CD4-positive, alpha-beta T cell treated with Interleukin-15 for 1 hour (primary cell): ENCODE results near the gene CHTF18.
A peak's percentile ranks its signal among the peaks of the same experiment; 100 is the strongest.

Source experiments
- DNase-seq: peaks from one replicate; pipeline ENCODE4 v3.0.0-alpha.2; 2020

The CHTF18 gene

DNA sequence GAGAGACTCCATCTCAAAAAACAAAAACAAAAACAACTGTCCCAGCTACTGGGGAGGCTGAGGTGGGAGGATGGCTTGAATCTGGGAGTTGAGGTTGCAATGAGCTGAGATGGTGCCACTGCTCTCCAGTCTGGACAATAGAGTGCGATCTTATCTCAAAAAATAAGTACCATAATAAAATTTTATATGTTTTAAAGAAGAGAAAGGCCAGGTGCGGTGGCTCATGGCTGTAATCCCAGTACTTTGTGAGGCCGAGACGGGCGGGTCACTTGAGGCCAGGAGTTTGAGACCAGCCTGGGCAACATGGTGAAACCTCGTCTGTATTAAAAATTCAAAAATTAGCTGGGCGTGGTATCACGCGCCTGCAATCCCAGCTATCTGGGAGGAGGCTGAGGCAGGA, 11.6 kb upstream of the CHTF18 start:
- no peak for DNase-seq

DNA sequence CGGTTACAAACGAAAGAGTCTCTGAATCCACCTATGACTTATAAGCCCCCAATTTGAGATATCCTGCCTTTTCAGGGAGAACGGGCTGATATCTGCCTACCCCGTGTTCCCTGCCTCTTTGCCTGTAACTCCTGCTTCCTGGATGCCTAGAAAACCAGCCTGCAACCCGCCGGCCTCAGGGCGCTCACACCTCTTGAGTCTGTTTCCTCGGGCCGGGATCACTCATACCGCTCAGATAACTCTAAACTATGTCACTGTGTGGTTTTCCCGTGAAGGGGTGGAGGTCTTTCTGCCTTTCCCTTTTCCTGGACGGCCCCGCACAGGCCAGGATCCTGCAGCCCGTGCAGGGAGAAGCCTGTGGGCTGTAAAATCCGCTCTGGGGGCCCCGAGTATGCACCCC, 10.6 kb upstream of the CHTF18 start:
- no peak for DNase-seq

DNA sequence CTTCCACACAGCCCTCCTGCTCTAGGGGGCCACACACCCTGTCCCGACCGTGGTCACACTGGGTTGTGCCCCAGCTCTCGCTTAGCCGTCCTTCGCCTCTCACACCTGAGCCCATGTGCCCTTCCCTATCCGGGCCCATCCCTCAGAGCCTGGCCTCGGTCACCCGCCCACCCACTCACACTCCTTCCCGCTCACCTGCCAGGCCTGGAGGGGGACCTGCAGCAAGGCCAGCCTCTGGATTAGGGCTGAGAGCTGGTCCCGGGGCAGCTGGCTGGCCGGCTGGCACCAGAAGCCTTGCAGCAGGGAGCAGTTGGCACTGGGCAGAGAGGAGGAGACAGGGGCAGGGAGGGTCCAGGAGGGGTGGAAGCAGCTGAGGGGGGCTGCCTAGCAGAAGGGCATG, 10.0 kb upstream of the CHTF18 start:
- no peak for DNase-seq

DNA sequence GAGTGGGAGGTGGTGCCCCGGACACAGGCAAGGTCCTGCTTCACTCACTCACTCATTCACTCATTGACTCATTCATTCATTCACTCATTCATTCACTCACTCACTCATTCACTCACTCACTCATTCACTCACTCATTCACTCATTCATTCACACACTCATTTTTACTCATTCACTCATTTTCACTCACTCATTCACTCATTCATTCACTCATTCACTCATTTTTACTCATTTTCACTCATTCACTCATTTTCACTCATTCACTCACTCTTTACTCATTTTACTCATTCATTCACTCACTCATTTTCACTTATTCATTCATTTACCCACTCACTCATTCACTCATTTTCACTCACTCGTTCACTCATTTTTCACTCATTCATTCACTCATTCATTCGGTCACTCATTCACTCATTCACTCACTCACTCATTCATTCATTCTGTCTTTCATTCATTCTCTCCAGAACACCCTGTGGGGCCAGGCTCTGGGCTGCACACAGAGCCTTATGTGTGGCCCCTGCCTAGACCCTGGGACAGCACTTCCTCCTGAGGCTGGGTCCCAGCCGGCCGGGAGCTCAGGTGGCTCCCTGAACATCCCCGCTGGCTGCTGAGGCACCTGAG, 9.4 kb upstream of the CHTF18 start:
- DNase-seq = no peak

DNA sequence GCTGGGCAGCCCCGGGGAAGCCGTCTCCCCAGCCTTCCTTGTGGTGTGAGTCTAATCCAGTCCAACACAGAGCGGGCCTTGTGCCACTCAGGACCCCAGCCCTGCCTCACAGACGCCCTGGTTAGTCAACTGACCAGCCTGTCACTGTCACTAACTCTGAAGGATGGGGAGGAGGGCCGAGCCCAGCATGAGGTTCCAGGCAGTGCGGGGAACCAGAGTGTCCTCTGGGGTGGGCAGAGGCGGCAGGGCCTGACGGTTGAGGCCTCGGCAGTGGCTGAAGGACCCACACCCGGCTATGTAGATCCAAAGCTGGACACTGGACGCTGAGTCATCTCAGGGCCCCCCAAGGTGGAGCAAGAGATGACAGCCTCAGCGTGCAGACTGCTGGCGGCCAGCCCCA, 8.9 kb upstream of the CHTF18 start:
- no peak for DNase-seq

DNA sequence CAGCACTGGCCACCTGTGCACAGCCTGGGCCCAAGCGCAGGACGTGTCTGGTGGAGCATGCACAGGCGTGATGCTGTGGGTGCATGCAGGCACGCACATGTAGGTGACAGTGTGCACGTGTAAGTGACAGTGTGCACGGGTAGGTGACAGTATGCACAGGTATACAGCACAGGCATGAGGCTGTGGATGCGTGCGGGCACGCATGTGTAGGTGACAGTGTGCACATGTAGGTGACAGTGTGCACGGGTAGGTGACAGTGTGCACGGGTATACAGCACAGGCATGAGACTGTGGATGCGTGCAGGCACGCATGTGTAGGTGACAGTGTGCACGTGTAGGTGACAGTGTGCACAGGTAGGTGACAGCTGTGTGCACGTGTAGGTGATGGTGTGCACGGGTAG, 8.1 kb upstream of the CHTF18 start:
- DNase-seq = no peak

DNA sequence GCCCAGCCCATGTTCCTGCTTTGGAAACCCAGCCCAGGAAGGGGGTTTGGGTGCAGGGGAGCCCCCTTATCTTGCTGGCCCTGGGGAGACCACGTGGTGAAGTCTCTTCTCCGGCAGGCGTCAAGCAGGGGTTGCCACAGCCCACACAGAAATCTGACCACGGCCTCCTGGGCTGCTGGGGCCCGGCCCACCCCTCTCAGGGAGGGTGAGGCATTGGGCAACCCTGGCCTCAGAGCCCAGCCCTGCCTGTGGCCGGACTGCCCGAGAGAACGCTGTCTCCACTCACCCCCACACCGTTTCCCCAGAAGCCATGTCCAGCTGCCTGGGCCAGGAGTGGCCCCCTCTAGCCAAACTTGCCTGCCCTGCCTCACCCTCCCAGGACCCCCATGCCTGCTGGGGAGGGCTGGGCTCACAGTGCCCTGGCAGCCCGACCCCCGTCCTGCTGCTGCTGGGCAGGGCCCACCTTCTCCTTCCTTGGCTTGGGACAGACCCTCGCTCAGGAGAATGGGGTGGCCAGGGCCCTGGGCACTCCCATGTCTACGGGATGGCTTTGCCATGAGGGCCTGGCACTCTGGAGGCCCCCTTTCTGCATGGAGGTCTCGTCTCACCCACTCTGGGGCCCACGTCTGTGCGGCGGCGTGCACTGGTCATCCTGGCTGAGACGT, 6.9 kb upstream of the CHTF18 start:
- no peak for DNase-seq

DNA sequence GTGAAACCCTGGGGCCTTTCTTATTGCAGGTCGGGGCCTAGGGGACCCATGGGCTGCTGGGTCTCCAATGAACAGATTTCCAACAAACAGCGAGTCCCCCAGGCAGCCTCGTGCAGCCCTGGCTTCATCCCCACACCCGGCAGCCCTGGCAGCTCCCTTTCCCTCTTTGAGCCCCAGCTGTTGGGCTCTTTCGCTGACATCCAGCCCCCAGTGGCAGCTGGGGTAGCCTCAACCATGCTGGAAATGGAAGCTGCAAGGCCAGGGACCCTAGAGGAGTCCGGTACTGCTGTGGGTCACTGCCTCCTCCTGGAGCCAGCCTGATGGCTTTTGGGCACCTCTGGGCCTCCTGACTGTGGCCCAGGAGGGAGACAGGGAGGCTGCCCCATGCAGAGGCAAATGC, 6.2 kb upstream of the CHTF18 start:
- no peak for DNase-seq

DNA sequence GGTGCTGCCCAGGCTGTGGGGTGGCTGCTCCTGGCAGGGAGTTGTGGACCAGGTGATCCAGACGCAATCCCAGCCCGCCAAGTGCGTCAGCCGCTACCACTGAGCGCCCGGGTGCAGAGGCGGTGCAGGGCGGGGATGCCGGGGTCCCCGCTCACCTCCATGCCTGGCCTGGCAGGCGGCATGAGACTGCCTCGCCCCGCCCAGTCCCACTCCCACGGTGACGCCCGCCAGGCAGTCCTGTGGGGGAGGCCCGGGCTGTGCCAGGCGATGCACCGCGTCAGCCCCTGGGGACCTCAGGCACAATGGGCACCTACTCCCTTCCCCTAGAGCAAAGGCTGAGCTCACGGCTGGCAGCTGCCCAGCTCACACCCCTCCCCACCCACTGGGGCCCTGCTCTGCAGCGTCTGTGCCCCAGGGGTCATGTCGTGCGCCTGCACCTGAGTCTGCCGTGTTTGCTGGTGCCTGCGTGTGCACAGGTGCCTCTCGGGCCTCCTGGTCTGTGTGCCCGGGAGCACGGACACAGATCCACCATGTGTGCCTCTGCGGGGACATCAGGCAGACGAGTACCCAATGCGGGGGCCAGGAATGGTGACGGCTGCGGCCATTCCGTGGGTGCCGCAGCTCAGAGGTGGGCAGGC, 5.5 kb upstream of the CHTF18 start:
- DNase-seq = no peak

DNA sequence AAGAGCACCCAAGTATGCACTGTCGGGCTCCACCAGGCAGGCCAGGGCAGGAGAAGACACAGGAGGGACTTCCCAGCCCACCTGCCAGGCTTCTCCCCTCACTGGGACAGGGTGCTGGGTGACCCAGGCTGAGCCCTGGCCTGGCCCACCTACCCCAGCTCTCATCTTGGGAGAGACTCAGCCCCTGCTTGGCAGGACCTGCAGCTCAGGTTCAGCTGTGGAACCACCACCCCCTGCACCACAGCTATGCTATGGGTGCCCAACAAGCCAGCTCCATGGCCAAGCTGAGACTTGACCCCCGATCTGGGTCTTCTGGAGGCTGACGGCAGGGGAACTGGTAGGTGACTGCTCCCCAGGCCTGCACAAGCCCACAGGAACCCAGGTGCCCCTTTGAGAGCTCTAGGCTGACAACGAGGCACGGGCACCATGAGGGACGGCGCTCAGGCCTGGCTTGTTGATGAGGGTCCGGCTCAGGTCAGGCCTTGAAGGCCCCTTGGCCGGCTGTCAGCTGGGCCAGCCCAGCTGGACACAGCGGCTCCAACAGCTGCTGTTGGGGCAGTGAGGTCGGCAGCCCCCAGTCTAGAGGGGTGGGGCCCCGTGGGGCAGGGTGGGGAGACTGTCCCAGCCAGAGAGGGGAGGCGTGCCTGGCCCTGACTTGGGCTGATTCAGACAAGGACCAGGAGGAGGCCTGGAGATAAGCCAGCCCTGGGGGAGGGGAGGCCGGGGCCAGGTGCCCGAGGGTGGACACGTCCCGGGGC, 4.8 kb upstream of the CHTF18 start:
- no peak for DNase-seq

DNA sequence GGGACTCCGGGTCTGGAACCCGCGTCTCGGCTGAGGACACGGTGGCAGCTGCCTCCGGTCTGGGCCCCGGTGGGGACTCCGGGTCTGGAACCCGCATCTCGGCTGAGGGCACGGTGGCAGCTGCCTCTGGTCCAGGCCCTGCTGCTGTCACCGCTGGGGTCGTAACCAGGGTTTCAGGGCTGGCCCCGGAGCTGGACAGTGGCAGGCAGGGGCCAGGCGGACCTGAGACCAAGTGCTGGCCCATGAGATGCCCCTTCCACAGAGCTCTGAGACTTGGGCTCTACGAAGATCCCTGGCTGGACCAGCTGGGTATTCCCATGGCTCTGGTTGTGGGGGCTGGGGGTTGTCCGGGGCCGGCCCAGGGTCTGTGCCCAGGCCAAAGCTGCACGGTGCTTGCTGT, 4.0 kb upstream of the CHTF18 start:
- DNase-seq = no peak

DNA sequence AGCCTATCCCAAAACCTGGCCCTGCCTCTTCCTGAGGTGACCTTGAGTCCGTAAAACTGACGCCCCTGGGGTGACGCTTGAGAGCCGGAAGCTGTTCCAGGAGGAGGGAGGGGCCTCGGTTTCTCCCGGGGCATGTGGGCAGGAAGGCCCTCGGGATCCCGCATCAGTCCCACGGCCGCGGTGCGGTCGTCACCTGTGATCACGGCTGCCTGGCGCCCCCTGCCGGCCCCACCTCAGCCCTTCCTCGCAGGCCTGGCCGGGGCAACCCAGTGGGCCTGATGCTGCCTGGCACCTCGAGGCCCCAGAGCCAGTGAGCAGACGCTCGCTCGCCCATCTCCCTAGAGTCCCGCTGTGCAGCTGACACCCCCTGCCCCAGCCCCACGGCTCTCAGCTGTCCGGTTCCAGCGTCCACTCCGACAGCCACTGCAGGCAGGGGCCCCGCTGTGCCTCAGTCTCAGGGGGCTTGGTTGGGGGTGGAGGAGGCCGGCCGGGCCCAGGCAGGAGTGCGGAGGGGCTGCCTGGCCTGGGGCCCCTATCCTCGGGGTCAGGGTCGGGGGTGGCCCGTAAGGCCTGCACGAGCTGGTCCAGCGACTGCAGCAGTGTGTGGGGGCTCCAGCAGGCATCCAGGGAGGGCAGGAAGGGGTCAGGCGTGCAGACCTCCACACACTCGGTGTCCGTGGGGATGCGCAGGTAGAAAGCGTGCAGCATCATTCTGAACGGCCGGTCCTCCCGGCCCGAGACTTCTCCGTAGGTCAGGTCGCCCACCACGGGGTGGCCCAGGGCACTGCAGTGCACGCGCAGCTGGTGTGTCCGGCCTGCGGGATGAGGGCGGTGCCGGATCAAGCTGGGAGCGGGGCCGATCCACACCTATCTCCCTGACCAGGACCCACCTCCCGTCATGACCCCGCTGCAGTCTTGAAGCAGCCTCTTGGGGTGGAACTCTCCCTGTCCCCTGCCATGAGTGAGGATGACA, 2.6 kb upstream of the CHTF18 start:
- peak; percentile 67 for DNase-seq

DNA sequence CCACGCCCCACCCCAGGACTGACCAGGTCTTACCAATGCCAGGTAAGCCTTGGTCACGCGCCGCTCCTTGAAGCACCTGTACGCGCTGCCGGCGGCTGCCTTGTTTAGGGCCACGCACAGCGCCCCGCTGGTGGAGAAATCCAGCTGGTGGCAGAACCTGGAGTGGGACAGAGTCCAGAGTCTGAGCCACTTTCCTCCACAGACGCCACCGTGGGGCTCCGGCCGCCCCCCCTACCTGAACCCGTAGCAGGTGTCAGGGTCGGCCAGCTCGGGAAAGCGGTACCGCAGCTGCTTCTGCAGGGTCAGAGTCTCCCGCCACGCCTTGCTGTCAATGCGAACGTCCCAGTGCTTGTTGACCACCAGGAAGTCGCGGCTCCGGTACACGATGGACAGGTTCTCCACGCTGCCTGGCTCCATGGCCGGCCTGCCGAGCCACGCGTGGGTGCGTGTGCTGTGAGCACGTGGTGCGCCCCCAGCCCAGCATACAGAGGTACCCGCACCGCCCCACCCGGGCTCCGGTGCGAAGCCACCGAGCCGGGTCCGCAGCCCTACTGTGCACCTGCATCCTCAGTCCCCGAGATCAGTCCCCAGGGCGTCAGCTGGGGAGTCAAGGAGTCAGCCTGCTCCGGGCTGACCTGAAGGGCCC, 976 bp upstream of the CHTF18 start:
- no peak for DNase-seq

DNA sequence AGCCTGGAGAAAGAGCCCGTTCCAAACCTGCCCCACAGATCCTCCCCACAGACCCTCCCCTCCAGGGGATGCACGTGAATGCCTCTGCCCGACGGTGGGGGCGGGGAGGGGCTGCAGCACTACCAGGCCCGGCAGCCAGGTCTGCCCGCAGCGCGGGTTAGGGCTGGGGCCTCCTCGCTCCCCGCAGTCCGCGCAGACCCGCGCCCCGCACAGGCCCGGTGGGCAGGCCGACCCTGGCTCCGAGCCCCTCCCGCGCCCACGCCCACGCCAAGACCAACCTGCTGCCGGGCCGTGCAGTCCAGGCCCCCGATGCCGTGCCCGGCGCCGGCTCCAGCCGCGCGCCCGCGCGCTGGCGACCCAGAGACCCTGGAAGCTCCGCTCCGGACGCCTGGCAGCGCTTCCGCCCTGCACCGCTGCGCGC, 432 bp upstream of the CHTF18 start, which contains the start of gene RPUSD1:
TSS of gene RPUSD1 (minus strand) at position 404 of the 421 bp plus-strand sequence. CDS start 644 bp downstream, outside the sequence.
- no peak for DNase-seq

DNA sequence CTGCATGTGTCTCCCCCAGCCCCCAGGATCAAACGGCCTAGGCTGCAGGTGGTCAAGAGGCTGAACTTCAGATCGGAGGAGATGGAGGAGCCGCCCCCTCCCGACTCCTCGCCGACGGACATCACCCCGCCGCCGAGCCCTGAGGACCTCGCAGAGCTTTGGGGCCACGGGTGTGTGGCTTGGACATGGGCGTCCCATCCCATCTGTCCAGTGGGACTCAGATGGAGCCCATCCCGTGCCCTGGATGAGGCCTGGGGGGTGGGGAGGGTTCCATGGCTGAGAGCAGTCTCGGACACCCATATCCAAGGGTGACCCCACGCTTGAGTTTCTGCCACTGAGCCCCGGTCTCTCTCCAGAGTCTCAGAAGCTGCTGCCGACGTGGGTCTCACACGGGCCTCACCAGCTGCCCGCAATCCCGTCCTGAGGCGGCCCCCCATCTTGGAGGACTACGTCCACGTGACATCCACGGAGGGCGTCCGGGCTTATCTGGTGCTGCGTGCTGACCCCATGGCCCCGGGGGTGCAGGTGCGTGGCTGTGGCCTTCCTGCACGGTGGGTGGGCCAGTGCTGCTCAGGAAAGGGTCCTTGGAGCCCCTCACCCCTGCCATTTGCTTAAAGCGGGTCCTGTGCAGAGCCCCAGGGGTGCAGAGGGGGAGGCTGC, 901 bp downstream of the CHTF18 start:
- no peak for DNase-seq

DNA sequence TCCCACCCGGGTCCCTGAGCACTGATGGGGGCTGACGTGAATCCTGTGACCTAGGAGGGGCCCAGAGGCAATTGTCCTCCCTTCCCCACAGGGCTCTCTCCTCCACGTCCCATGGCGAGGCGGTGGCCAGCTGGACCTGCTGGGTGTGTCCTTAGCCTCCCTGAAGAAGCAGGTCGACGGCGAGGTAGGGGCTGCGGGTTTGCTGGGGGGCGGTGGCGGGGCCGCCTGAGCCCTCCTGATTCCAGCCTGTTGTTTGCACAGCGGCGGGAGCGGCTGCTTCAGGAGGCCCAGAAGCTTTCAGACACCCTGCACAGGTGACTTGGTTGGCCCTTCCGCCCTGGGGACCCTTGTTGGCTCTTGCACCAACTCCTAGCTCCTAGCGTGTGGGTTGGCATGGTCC, 1.7 kb downstream of the CHTF18 start:
- DNase-seq = no peak

DNA sequence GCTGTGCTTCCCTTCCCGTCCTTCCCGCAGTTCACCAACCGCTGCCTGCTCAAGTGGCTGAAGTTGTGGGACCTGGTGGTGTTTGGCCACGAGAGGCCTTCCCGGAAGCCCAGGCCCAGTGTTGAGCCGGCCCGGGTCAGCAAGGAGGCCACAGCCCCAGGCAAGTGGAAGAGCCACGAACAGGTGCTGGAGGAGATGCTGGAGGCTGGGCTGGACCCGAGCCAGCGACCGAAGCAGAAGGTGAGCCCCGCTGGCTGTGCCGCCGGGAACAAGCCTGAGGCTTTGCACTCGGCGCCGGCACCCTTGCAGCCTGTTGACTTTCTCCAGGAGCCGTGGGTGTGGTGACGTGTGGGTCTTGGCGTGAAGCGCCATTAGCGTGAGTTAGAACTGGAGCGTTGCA, 2.7 kb downstream of the CHTF18 start:
- no peak for DNase-seq

DNA sequence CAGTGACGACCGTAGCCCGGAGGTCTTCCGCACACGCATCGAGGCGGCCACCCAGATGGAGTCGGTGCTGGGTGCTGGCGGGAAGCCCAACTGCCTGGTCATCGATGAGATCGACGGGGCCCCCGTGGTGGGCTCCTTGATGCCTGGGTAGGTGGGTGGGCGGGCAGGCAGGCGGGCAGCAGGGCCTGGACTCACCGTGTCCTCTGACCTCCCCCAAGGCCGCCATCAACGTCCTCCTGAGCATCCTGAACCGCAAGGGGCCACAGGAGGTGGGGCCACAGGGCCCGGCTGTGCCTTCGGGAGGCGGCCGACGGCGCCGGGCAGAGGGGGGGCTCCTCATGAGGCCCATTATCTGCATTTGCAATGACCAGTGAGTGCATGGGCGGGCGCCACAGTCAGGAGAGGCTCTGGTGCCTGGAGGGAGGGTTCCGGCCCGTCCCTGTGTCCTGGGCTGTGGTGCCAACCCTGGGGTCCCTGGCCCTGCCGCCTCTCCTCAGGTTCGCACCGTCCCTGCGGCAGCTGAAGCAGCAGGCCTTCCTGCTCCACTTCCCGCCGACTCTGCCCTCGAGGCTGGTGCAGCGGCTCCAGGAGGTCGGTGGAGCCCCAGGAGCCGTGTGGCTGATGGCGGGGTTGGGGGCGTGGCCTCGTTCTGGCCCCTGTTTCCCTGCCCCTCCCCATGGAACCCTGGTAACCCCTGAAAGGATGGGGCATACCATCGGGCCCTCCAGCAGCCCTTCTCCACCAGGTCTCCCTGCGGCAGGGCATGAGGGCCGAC, 4.0 kb downstream of the CHTF18 start:
- no peak for DNase-seq

DNA sequence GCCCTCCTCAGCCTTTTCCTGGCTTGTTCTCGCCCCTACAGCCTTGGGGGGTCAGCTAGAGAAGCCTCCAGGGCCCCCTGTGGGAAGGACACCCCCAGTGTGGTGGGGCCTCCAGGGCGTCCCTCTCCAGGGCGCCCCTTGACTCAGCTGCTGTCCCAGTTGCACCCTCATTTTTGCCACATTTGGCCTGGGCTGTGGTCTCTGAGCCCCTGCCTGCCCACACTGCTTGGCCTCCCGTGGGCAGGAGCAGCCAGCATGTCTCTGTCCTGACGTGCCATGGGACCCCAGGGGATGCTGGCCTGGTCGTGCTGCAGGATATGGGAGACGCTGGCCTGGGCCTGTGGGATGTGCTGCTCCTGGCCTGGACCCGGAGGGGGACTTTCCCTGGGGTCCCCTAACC, 5.0 kb downstream of the CHTF18 start:
- no peak for DNase-seq

DNA sequence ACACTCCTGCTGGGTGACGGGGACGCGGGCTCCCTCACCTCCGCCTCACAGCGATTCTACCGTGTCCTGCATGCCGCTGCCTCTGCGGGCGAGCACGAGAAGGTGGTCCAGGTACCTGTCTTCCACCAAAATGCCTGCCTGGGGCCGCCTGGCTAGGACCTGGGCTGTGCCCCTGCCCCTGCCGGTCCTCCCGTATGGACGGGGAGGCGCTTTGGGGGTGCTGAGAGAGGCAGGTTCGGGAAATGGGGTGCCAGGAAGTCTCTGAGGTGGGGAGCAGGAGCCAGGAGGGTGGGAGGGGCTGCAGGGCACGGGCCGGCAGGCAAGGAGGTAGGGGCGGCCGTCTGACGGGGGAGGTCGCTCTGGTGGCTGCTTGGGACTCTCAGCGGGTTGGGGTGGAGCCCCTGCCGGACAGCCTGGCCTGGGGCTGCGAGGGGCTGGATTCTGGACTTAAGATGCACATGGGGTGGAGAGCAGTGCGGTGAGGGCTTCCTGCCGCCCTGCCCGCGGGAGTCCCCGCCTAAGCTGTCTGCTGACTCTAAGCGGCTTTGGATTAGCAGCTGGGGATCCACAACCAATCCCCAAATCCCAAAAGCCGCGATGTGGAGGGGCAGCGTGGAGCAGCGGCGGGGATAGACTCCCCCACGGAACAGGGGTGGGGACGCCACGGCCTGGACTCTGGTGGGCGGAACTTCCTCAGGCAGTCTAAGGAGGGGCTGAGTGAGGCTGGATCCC, 5.8 kb downstream of the CHTF18 start:
- no peak for DNase-seq
